GM10266 (cell line): ENCODE measurements around the gene ZCCHC14.

Experiments used
- DNase-seq: peaks from one replicate; pipeline ENCODE4 v3.0.0; 2012; ENCODE audit errors: extremely low spot score
- CTCF ChIP-seq: IDR thresholded peaks from 2 replicates; pipeline ENCODE4 v1.5.1; 2012; ENCODE audit warnings: mild to moderate bottlenecking, low read depth; ENCODE audit not compliant: control insufficient read depth, insufficient read depth; ENCODE audit errors: missing control alignments

ZCCHC14 gene

GRCh38 chr16:87358250-87358649 lies 134.6 kb downstream of the ZCCHC14 start:
- no peak for TF ChIP-seq CTCF
- DNase-seq, result no peak

GRCh38 chr16:87356491-87356853 lies 136.4 kb downstream of the ZCCHC14 start:
- no peak for TF ChIP-seq CTCF
- DNase-seq, result no peak
